GM12892 (cell line): ENCODE measurements around the gene ADTRP.

ENCODE experiments used
- POLR2A ChIP-seq: IDR thresholded peaks from 2 replicates; pipeline ENCODE4 v1.6.1; 2011; ENCODE audit warnings: low read depth, low read length, control low read depth
- POLR2AphosphoS5 ChIP-seq: IDR thresholded peaks from 2 replicates; pipeline ENCODE4 v1.6.1; 2011; ENCODE audit warnings: low read depth, low read length, control low read depth

- TF ChIP-seq POLR2A (no peak; the same call in 1 of the 2 replicates), POLR2AphosphoS5 (no peak)
These were observed 67.3 kb downstream of the ADTRP start for GRCh38 chr6:11711003-11711983.
